ENCODE results near the gene AP3B1.
"Not testable (repeated sequence)": the region's sequence is repeated elsewhere in the genome, so short reads cannot be mapped to it uniquely, and the experiment has no call there.

DNA sequence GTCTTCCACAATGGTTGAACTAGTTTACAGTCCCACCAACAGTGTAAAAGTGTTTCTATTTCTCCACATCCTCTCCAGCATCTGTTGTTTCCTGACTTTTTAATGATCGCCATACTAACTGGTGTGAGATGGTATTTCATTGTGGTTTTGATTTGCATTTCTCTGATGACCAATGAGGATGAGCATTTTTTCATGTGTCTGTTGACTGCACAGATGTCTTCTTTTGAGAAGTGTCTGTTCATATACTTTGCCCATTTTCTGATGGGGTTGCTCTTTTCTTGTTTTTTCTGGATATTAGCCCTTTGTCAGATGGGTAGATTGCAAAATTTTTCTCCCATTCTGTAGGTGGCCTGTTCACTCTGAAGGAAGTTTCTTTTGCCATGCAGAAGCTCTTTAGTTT lies 124.2 kb downstream of the AP3B1 start:
- TF ChIP-seq, protein P1, sequence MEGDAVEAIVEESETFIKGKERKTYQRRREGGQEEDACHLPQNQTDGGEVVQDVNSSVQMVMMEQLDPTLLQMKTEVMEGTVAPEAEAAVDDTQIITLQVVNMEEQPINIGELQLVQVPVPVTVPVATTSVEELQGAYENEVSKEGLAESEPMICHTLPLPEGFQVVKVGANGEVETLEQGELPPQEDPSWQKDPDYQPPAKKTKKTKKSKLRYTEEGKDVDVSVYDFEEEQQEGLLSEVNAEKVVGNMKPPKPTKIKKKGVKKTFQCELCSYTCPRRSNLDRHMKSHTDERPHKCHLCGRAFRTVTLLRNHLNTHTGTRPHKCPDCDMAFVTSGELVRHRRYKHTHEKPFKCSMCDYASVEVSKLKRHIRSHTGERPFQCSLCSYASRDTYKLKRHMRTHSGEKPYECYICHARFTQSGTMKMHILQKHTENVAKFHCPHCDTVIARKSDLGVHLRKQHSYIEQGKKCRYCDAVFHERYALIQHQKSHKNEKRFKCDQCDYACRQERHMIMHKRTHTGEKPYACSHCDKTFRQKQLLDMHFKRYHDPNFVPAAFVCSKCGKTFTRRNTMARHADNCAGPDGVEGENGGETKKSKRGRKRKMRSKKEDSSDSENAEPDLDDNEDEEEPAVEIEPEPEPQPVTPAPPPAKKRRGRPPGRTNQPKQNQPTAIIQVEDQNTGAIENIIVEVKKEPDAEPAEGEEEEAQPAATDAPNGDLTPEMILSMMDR (IDR thresholded peaks at IDR 0.05), result not testable (repeated sequence)
- TF ChIP-seq POLR2A (IDR thresholded peaks at IDR 0.05), result not testable (repeated sequence)
